ENCODE results near the gene CPT1B.
"Not testable (repeated sequence)": the region's sequence is repeated elsewhere in the genome, so short reads cannot be mapped to it uniquely, and the experiment has no call there.

Gene CPT1B

GRCh38 chr22:50526108-50526833 is 52.0 kb downstream of the CPT1B start:
- peak; percentile 41 for DNase-seq

GRCh38 chr22:50525858-50526107 is 52.4 kb downstream of the CPT1B start:
- DNase-seq = no peak

GRCh38 chr22:50525104-50525857 is 52.9 kb downstream of the CPT1B start, which contains the start of gene SCO2:
Gene SCO2, minus strand, starts transcription at chr22:50525598. Its CDS starts 1,187 bp downstream, at chr22:50524411.
- DNase-seq = peak; percentile 82

- no peak for DNase-seq
Observed at GRCh38 chr22:50524676-50525103, 53.5 kb downstream of the CPT1B start.

- DNase-seq = no peak
Observed at GRCh38 chr22:50523806-50524675, 54.2 kb downstream of the CPT1B start.

- DNase-seq = no peak
Observed at GRCh38 chr22:50523458-50523805, 54.8 kb downstream of the CPT1B start.

GRCh38 chr22:50522806-50523438 is 55.3 kb downstream of the CPT1B start:
- DNase-seq = no peak

- no peak for DNase-seq
Observed at GRCh38 chr22:50522208-50522805, 55.9 kb downstream of the CPT1B start.

- no peak for DNase-seq
Observed at GRCh38 chr22:50521710-50522109, 56.5 kb downstream of the CPT1B start.

- no peak for DNase-seq
Observed at GRCh38 chr22:50520826-50521453, 57.3 kb downstream of the CPT1B start.

GRCh38 chr22:50520184-50520583 is 58.0 kb downstream of the CPT1B start:
- not testable (repeated sequence) for DNase-seq

GRCh38 chr22:50519151-50519550 is 59.1 kb downstream of the CPT1B start:
- no peak for DNase-seq
